Measurements from ENCODE around the gene NOM1. TPM values are rescaled to one million over a fixed set of nuclear protein-coding genes. Genes with fewer than 3 reads are reported as not detected.
A peak's percentile ranks its signal among the peaks of the same experiment; 100 is the strongest.

Gene NOM1
- total RNA-seq, 1 experiment from 2014 or later: 30.3 TPM

DNA sequence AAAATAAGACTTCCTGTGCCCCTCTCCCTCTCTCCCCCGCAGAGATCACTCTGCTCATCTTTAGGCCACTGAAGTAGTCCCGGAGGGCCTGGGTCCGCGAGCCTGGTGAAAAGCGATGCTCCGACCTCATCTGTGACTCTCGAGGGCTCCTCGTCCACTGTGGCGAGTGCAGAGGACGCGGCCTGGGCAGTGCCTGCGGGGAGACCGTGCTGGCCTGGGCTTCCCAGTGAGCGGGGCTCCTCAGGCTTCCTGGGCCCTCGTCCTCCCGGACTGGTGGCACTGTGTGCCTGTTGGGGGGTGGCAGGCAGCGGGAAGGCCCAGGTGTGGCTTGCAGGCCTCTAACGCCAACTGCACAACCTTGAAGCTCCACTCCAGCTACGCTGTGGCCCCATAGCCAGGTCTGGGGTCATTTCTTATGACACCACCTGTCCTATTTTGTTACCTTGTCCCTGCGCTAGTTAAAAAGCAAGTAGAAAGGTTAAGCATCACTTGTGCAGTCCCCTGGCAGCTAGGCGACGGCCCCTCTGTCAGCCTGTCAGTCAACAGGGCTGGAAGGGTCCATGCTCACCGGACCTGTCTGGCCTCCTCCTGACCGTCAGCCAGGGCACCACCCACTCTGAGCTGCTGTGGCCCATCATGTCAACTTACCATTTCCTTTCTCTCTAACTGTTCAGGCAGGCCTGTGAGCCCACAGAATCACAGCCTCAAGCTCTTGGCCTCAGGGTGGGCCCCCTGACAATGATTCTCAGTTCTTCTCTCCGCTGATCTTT lies 40.4 kb downstream of the NOM1 start:
- no peaks in the 10 kb centered on the region for H3K27me3 ChIP-seq (ENCODE audit: control insufficient read depth, insufficient read depth, low read length)
- TF ChIP-seq TCF7L2 (IDR thresholded peaks at IDR 0.05; ENCODE audit: low read depth, low read length) (no peak), SIN3A (IDR thresholded peaks at IDR 0.05; ENCODE audit: borderline replicate concordance, insufficient read depth, low read depth, low read length) (no peak), REST (IDR thresholded peaks at IDR 0.05; ENCODE audit: insufficient read depth in 1 of 2, low read depth in 2 of 2, low read length in 1 of 2) (no peak), CTCF (IDR thresholded peaks at IDR 0.05) (no peak), POLR2AphosphoS5 (IDR thresholded peaks at IDR 0.05; ENCODE audit: low read depth, low read length) (no peak)
- no peak for ATAC-seq
- intact Hi-C loops (cut with micrococcal nuclease; ENCODE audit: unreplicated experiment): no loop called here
- ChIA-PET CTCF (no interaction called here), POLR2A (no interaction called here)
- in situ Hi-C loops (cut with HindIII; ENCODE audit: low pct_unique_long_range_greater_than_20kb, low sequenced_read_pairs): no loop called here
- no peaks in the 10 kb centered on the region for H3K9me3 ChIP-seq (ENCODE audit: control insufficient read depth, insufficient read depth, low read depth, low read length)
- no peaks in the 10 kb centered on the region for H3K4me1 ChIP-seq (ENCODE audit: control insufficient read depth, insufficient read depth, low read length)
- no peak for DNase-seq (ENCODE audit: low read depth, low spot score)
- H3K4me3 ChIP-seq (ENCODE audit: low read depth in 2 of 2, low read length in 2 of 2): no peak overlapping the region
- no TSS peak for BruUV-seq (replicated peaks)
- H3K27ac ChIP-seq (ENCODE audit: low read length): no peak overlapping the region
- no peaks in the 10 kb centered on the region for H3K36me3 ChIP-seq (ENCODE audit: control insufficient read depth, insufficient read depth, low read length)

DNA sequence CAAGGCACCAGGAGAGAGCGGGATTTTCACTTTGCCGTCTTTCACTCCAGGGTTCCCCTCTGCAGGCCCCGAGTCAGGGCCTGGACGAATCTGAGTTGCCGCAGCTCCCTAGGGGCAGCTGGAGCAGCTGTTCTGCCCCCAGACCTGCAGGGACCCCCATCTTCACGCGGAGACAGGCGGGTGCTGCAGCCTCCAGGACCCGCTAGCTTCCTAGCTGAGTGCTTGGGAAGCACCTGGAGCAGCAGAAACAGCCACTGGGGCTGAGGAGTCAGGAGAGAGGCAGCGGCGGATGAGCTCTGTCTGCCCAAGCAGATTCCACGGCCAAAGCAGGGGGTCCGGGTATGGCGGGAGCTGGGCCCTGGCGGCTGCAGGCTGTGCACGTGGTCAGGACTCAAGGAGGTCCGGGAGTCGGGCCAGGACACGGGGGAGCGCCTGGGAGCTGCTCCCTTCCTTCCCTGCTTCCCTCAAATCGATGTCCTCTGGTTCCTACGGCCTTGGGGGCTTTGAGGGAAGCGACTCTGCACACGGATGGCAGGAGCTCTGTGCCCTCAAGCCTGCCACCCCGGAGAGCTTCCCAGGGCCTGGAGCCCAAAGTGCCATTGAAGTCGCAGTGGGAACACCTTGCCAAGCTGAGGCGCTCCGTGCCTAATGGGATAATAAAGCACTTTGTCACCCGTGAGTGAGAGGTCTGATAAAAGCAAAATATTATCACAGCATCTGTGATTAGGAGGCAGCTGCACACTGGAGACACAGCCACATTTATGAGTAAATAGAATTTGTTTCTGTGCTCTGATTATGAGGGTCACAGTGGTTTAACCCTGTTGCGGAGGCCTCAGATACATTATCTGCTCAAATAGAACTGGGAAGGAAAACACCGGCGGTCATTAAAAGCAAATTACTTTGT lies 43.8 kb downstream of the NOM1 start:
- H3K9me3 ChIP-seq (ENCODE audit: control insufficient read depth, insufficient read depth, low read depth, low read length): no peaks in the 10 kb centered on the region
- H3K27ac ChIP-seq (ENCODE audit: low read length): no peak overlapping the region
- ATAC-seq (no peak), DNase-seq (ENCODE audit: low read depth, low spot score) (no peak)
- in situ Hi-C loops (cut with HindIII; ENCODE audit: low pct_unique_long_range_greater_than_20kb, low sequenced_read_pairs): no loop called here
- no peaks in the 10 kb centered on the region for H3K27me3 ChIP-seq (ENCODE audit: control insufficient read depth, insufficient read depth, low read length)
- TF ChIP-seq SIN3A (IDR thresholded peaks at IDR 0.05; ENCODE audit: borderline replicate concordance, insufficient read depth, low read depth, low read length) (no peak), TCF7L2 (IDR thresholded peaks at IDR 0.05; ENCODE audit: low read depth, low read length) (peak; percentile 49; the same call in 1 of the 2 replicates)
- BruUV-seq (replicated peaks): no TSS peak
- intact Hi-C loops (cut with micrococcal nuclease; ENCODE audit: unreplicated experiment): no loop called here
- no peaks in the 10 kb centered on the region for H3K4me1 ChIP-seq (ENCODE audit: control insufficient read depth, insufficient read depth, low read length)
- H3K4me3 ChIP-seq (ENCODE audit: low read depth in 2 of 2, low read length in 2 of 2): no peak overlapping the region
- ChIA-PET CTCF (no interaction called here), POLR2A (no interaction called here)
- H3K36me3 ChIP-seq (ENCODE audit: control insufficient read depth, insufficient read depth, low read length): no peaks in the 10 kb centered on the region

All from Panc1 (cell line).